HG03442 (cell line): ENCODE results near the gene NCOR1.
"Not testable (repeated sequence)": the region's sequence is repeated elsewhere in the genome, so short reads cannot be mapped to it uniquely, and the experiment has no call there.

Experiments
- ATAC-seq: cut with Tn5 transposase; IDR thresholded peaks from one replicate; pipeline ENCODE4 v1.9.1; 2021; ENCODE audit warnings: mild to moderate bottlenecking, moderate library complexity; ENCODE audit not compliant: unreplicated experiment

The NCOR1 gene

GRCh38 chr17:16152326-16152725, 63.0 kb downstream of the NCOR1 start:
- not testable (repeated sequence) for ATAC-seq

GRCh38 chr17:16150251-16150856, 65.0 kb downstream of the NCOR1 start:
- ATAC-seq: no peak

- no peak for ATAC-seq
These were observed 66.7 kb downstream of the NCOR1 start for GRCh38 chr17:16148596-16148995.

GRCh38 chr17:16145319-16145890, 69.9 kb downstream of the NCOR1 start:
- ATAC-seq: not testable (repeated sequence)

GRCh38 chr17:16141685-16142084, 73.6 kb downstream of the NCOR1 start:
- no peak for ATAC-seq

- ATAC-seq: no peak
These were observed 74.5 kb downstream of the NCOR1 start for GRCh38 chr17:16140854-16141253.

- ATAC-seq: no peak
These were observed 79.9 kb downstream of the NCOR1 start for GRCh38 chr17:16135461-16135860.

- no peak for ATAC-seq
These were observed 83.7 kb downstream of the NCOR1 start for GRCh38 chr17:16131593-16131992.

GRCh38 chr17:16129441-16130205, 85.7 kb downstream of the NCOR1 start:
- ATAC-seq: no peak

- no peak for ATAC-seq
These were observed 91.8 kb downstream of the NCOR1 start for GRCh38 chr17:16123531-16123930.

GRCh38 chr17:16122697-16123434, 92.5 kb downstream of the NCOR1 start:
- no peak for ATAC-seq

- no peak for ATAC-seq
These were observed 93.4 kb downstream of the NCOR1 start for GRCh38 chr17:16121915-16122314.

- ATAC-seq: no peak
These were observed 94.4 kb downstream of the NCOR1 start for GRCh38 chr17:16120937-16121336.

- no peak for ATAC-seq
These were observed 98.2 kb downstream of the NCOR1 start for GRCh38 chr17:16117149-16117548.

- not testable (repeated sequence) for ATAC-seq
These were observed 100.1 kb downstream of the NCOR1 start for GRCh38 chr17:16115077-16115698.

GRCh38 chr17:16108871-16109270, 106.5 kb downstream of the NCOR1 start:
- no peak for ATAC-seq

GRCh38 chr17:16108386-16108785, 106.9 kb downstream of the NCOR1 start:
- ATAC-seq: no peak

GRCh38 chr17:16107165-16107770, 108.1 kb downstream of the NCOR1 start:
- no peak for ATAC-seq

GRCh38 chr17:16106161-16106891, 109.0 kb downstream of the NCOR1 start:
- no peak for ATAC-seq

GRCh38 chr17:16104189-16104588, 111.1 kb downstream of the NCOR1 start:
- ATAC-seq: no peak
